WTC11 (cell line): ENCODE measurements around the gene PXT1. TPM values are rescaled to one million over a fixed set of nuclear protein-coding genes. Genes with fewer than 3 reads are reported as not detected.

Source experiments
- ATAC-seq: fragments of 200-7000 bp; cut with Tn5 transposase; 2 replicates; pipeline ENCODE4 v1.10.0; 2021; ENCODE audit warnings: mild to moderate bottlenecking, moderate library complexity
- CTCF ChIA-PET: fragments of 300-600 bp; sonication (Branson Sonifier 250); formaldehyde crosslinking; loops from one replicate; lab custom pipeline; 2021; ENCODE audit warnings: antibody characterized with exemption; lab: Charles Lee
- POLR2A ChIA-PET: fragments of 350-600 bp; sonication (Branson Sonifier 250); formaldehyde crosslinking; loops from one replicate; lab custom pipeline; 2021; ENCODE audit warnings: antibody characterized with exemption; lab: Charles Lee
- DNase-seq: peaks from one replicate; pipeline ENCODE4 v3.0.0; 2021; ENCODE audit warnings: low spot score
- H3K27ac Mint-ChIP-seq: 2 replicates; pipeline ENCODE4 v1.8.0; 2021; ENCODE audit warnings: mixed read lengths
- H3K27me3 Mint-ChIP-seq: 2 replicates; pipeline ENCODE4 v1.8.0; 2021; ENCODE audit warnings: low read depth, mild to moderate bottlenecking, moderate library complexity, mixed read lengths
- H3K36me3 Mint-ChIP-seq: 2 replicates; pipeline ENCODE4 v1.8.0; 2021; ENCODE audit warnings: mixed read lengths
- H3K4me1 Mint-ChIP-seq: 2 replicates; pipeline ENCODE4 v1.8.0; 2022; ENCODE audit warnings: mixed read lengths
- H3K4me3 Mint-ChIP-seq: 2 replicates; pipeline ENCODE4 v1.8.0; 2021; ENCODE audit warnings: mild to moderate bottlenecking, moderate library complexity, mixed read lengths
- H3K9me3 Mint-ChIP-seq: 2 replicates; pipeline ENCODE4 v1.8.0; 2021; ENCODE audit warnings: mixed read lengths
- AFF4 ChIP-seq: sonication (generic); formaldehyde crosslinking; IDR thresholded peaks from 2 replicates; pipeline ENCODE4 v1.8.1; 2023; ENCODE audit warnings: mild to moderate bottlenecking, missing genetic modification reagents, borderline replicate concordance
- ATF2 ChIP-seq: sonication (generic); formaldehyde crosslinking; IDR thresholded peaks from 2 replicates; pipeline ENCODE4 v1.8.1; 2022; ENCODE audit warnings: low read depth, missing genetic modification reagents, borderline replicate concordance
- ATF6 ChIP-seq: sonication (generic); formaldehyde crosslinking; IDR thresholded peaks from 2 replicates; pipeline ENCODE4 v1.8.1; 2023; ENCODE audit warnings: mild to moderate bottlenecking, missing genetic modification reagents
- CTCF ChIP-seq: fragments of 200-600 bp; IDR thresholded peaks from 2 replicates; pipeline ENCODE4 v1.8.0; 2022; ENCODE audit warnings: antibody characterized with exemption
- E2F5 ChIP-seq: sonication (generic); formaldehyde crosslinking; IDR thresholded peaks from 2 replicates; pipeline ENCODE4 v1.8.1; 2022; ENCODE audit warnings: mild to moderate bottlenecking, moderate library complexity, missing genetic modification reagents
- ERG ChIP-seq: fragments of 250-450 bp; sonication (Bioruptor Pico); IDR thresholded peaks from 2 replicates; pipeline ENCODE4 v1.8.0; 2021; ENCODE audit warnings: mild to moderate bottlenecking
- ESRRA ChIP-seq: sonication (generic); formaldehyde crosslinking; IDR thresholded peaks from 2 replicates; pipeline ENCODE4 v1.8.1; 2022; ENCODE audit warnings: mild to moderate bottlenecking, missing genetic modification reagents, borderline replicate concordance
- FOXJ3 ChIP-seq: sonication (generic); formaldehyde crosslinking; IDR thresholded peaks from 2 replicates; pipeline ENCODE4 v1.9.0; 2021; ENCODE audit warnings: missing genetic modification reagents, mild to moderate bottlenecking, borderline replicate concordance
- FOXP1 ChIP-seq: sonication (generic); formaldehyde crosslinking; IDR thresholded peaks from 2 replicates; pipeline ENCODE4 v1.8.0; 2022; ENCODE audit warnings: missing genetic modification reagents, mild to moderate bottlenecking, moderate library complexity, borderline replicate concordance
- KAT7 ChIP-seq: sonication (generic); formaldehyde crosslinking; IDR thresholded peaks from 2 replicates; pipeline ENCODE4 v1.8.1; 2023; ENCODE audit warnings: missing genetic modification reagents, mild to moderate bottlenecking, borderline replicate concordance
- NFE2L1 ChIP-seq: sonication (generic); formaldehyde crosslinking; IDR thresholded peaks from 2 replicates; pipeline ENCODE4 v1.8.1; 2023; ENCODE audit warnings: missing genetic modification reagents
- NFYB ChIP-seq: sonication (generic); formaldehyde crosslinking; conservative IDR thresholded peaks from 2 replicates; pipeline ENCODE4 v1.8.0; 2022; ENCODE audit warnings: low read depth, missing genetic modification reagents
- PREB ChIP-seq: sonication (generic); formaldehyde crosslinking; IDR thresholded peaks from 2 replicates; pipeline ENCODE4 v1.8.1; 2022; ENCODE audit warnings: mild to moderate bottlenecking, missing genetic modification reagents, moderate library complexity, borderline replicate concordance
- RORB ChIP-seq: fragments of 250-450 bp; sonication (Bioruptor Pico); IDR thresholded peaks from 2 replicates; pipeline ENCODE4 v1.9.0; 2021; ENCODE audit warnings: mild to moderate bottlenecking
- STAT6 ChIP-seq: sonication (generic); formaldehyde crosslinking; conservative IDR thresholded peaks from 2 replicates; pipeline ENCODE4 v1.8.1; 2023; ENCODE audit warnings: mild to moderate bottlenecking, low read depth, missing genetic modification reagents, moderate library complexity
- TEAD4 ChIP-seq: sonication (generic); formaldehyde crosslinking; IDR thresholded peaks from 2 replicates; pipeline ENCODE4 v1.8.0; 2022; ENCODE audit warnings: mild to moderate bottlenecking, missing genetic modification reagents
- ZNF121 ChIP-seq: sonication (generic); formaldehyde crosslinking; IDR thresholded peaks from 2 replicates; pipeline ENCODE4 v1.8.0; 2023; ENCODE audit warnings: missing genetic modification reagents
- ZNF219 ChIP-seq: sonication (generic); formaldehyde crosslinking; IDR thresholded peaks from 2 replicates; pipeline ENCODE4 v1.8.0; 2023; ENCODE audit warnings: missing genetic modification reagents, mild to moderate bottlenecking, borderline replicate concordance
- ZNF232 ChIP-seq: sonication (generic); formaldehyde crosslinking; IDR thresholded peaks from 2 replicates; pipeline ENCODE4 v1.8.0; 2022; ENCODE audit warnings: mild to moderate bottlenecking, missing genetic modification reagents
- total RNA-seq: library from RNA; stranded (reverse); gene quantifications from 3 replicates; pipeline ENCODE4 v1.2.3, GENCODE V29; 2021

The PXT1 gene
- total RNA-seq, 1 experiment from 2014 or later: 0.15 TPM

- TF ChIP-seq NFE2L1 (CRISPR knock-in tag) (no peak), ATF6 (no peak), E2F5 (CRISPR knock-in tag) (no peak), STAT6 (no peak), KAT7 (CRISPR knock-in tag) (no peak), AFF4 (no peak), ZNF121 (CRISPR knock-in tag) (no peak)
Observed at GRCh38 chr6:36461646-36462045, 19.0 kb upstream of the PXT1 start (continued).

GRCh38 chr6:36460916-36461315 is 18.3 kb upstream of the PXT1 start:
- no peaks in the 10 kb centered on the region for H3K27me3 Mint-ChIP-seq
- ATAC-seq (no peak), DNase-seq (no peak)
- H3K4me1 Mint-ChIP-seq: peaks cover 26% of the 10 kb centered on the region
- ChIA-PET POLR2A (no interaction called here), CTCF (interaction anchor here (1.0 kb wide), 1 partner anchor 32 kb away, joined by 3 read pairs; no protein-coding TSS in a partner anchor)
- H3K4me3 Mint-ChIP-seq: no peak overlapping the region
- no peaks in the 10 kb centered on the region for H3K36me3 Mint-ChIP-seq
- no peaks in the 10 kb centered on the region for H3K9me3 Mint-ChIP-seq
- no peak overlapping the region for H3K27ac Mint-ChIP-seq
- TF ChIP-seq ZNF219 (CRISPR knock-in tag): no peak
- no peak for TF ChIP-seq FOXP1 (CRISPR knock-in tag)
- TF ChIP-seq FOXJ3 (CRISPR knock-in tag): no peak
- no peak for TF ChIP-seq ATF2
- TF ChIP-seq NFYB (CRISPR knock-in tag): no peak
- no peak for TF ChIP-seq ERG
- no peak for TF ChIP-seq RORB (CRISPR knock-in tag)
- TF ChIP-seq CTCF: no peak
- TF ChIP-seq ZNF232: no peak
- no peak for TF ChIP-seq TEAD4
- TF ChIP-seq ESRRA (CRISPR knock-in tag): no peak
- no peak for TF ChIP-seq PREB (CRISPR knock-in tag)
